Measurements from ENCODE around the gene ABHD1.
"Not testable (repeated sequence)": the region's sequence is repeated elsewhere in the genome, so short reads cannot be mapped to it uniquely, and the experiment has no call there.

The ABHD1 gene

GRCh38 chr2:27117995-27118524 is 5.6 kb upstream of the ABHD1 start:
- H3K4me3 ChIP-seq (ENCODE audit: low read depth, low read length) = peak overlapping the region; percentile 49
- no peak overlapping the region for H3K9ac ChIP-seq (ENCODE audit: low read length)
- peaks cover 63% of the 10 kb centered on the region for H3K27me3 ChIP-seq (ENCODE audit: control insufficient read depth, insufficient read depth, low read length)

GRCh38 chr2:27118525-27119329 is 4.9 kb upstream of the ABHD1 start, which contains the start of gene CGREF1:
TSS of gene CGREF1 (minus strand) at chr2:27119128. CDS start at chr2:27104366, 14,762 bp downstream.
- Histone ChIP-seq H3K36me3 (ENCODE audit: control insufficient read depth, insufficient read depth, low read length) (no peaks in the 10 kb centered on the region), H3K4me3 (ENCODE audit: low read depth, low read length) (peak within 1 kb of the TSS; percentile 49), H3K9ac (ENCODE audit: low read length) (no peak within 1 kb of the TSS), H3K27ac (ENCODE audit: low read depth, low read length) (no peak within 1 kb of the TSS), H3K9me3 (ENCODE audit: control insufficient read depth, insufficient read depth, low read depth, low read length) (no peaks in the 10 kb centered on the region), H3K4me1 (ENCODE audit: control insufficient read depth, insufficient read depth, low read length) (peaks cover 12% of the 10 kb centered on the region), H3K27me3 (ENCODE audit: control insufficient read depth, insufficient read depth, low read length) (peaks cover 70% of the 10 kb centered on the region)

More at GRCh38 chr2:27117995-27118524, 5.6 kb upstream of the ABHD1 start:
- no peak overlapping the region for H3K27ac ChIP-seq (ENCODE audit: low read depth, low read length)
- peaks cover 9% of the 10 kb centered on the region for H3K4me1 ChIP-seq (ENCODE audit: control insufficient read depth, insufficient read depth, low read length)
- no peaks in the 10 kb centered on the region for H3K9me3 ChIP-seq (ENCODE audit: control insufficient read depth, insufficient read depth, low read depth, low read length)
- no peaks in the 10 kb centered on the region for H3K36me3 ChIP-seq (ENCODE audit: control insufficient read depth, insufficient read depth, low read length)

GRCh38 chr2:27119330-27119670 is 4.3 kb upstream of the ABHD1 start:
- not testable (repeated sequence) for H3K27ac ChIP-seq (ENCODE audit: low read depth, low read length); H3K9ac ChIP-seq (ENCODE audit: low read length); H3K9me3 ChIP-seq (ENCODE audit: control insufficient read depth, insufficient read depth, low read depth, low read length); H3K36me3 ChIP-seq (ENCODE audit: control insufficient read depth, insufficient read depth, low read length)
- peak overlapping the region; percentile 49 for H3K4me3 ChIP-seq (ENCODE audit: low read depth, low read length)
- peaks cover 76% of the 10 kb centered on the region for H3K27me3 ChIP-seq (ENCODE audit: control insufficient read depth, insufficient read depth, low read length)
- peaks cover 17% of the 10 kb centered on the region for H3K4me1 ChIP-seq (ENCODE audit: control insufficient read depth, insufficient read depth, low read length)

- H3K27me3 ChIP-seq (ENCODE audit: control insufficient read depth, insufficient read depth, low read length) = peaks cover 78% of the 10 kb centered on the region
- peaks cover 17% of the 10 kb centered on the region for H3K4me1 ChIP-seq (ENCODE audit: control insufficient read depth, insufficient read depth, low read length)
These were observed 1.7 kb upstream of the ABHD1 start for GRCh38 chr2:27121906-27122305.

GRCh38 chr2:27122791-27123190 is 824 bp upstream of the ABHD1 start:
- Histone ChIP-seq H3K9ac (ENCODE audit: low read length) (no peak overlapping the region), H3K4me3 (ENCODE audit: low read depth, low read length) (peak overlapping the region; percentile 70; the same call in 1 of the 2 replicates), H3K4me1 (ENCODE audit: control insufficient read depth, insufficient read depth, low read length) (peaks cover 17% of the 10 kb centered on the region), H3K9me3 (ENCODE audit: control insufficient read depth, insufficient read depth, low read depth, low read length) (no peaks in the 10 kb centered on the region), H3K36me3 (ENCODE audit: control insufficient read depth, insufficient read depth, low read length) (no peaks in the 10 kb centered on the region), H3K27me3 (ENCODE audit: control insufficient read depth, insufficient read depth, low read length) (peaks cover 69% of the 10 kb centered on the region), H3K27ac (ENCODE audit: low read depth, low read length) (no peak overlapping the region)

More at GRCh38 chr2:27121906-27122305, 1.7 kb upstream of the ABHD1 start:
- Histone ChIP-seq H3K36me3 (ENCODE audit: control insufficient read depth, insufficient read depth, low read length) (no peaks in the 10 kb centered on the region), H3K4me3 (ENCODE audit: low read depth, low read length) (no peak overlapping the region), H3K27ac (ENCODE audit: low read depth, low read length) (no peak overlapping the region), H3K9ac (ENCODE audit: low read length) (no peak overlapping the region), H3K9me3 (ENCODE audit: control insufficient read depth, insufficient read depth, low read depth, low read length) (no peaks in the 10 kb centered on the region)

- no peak overlapping the region for H3K4me3 ChIP-seq (ENCODE audit: low read depth, low read length)
- no peak overlapping the region for H3K27ac ChIP-seq (ENCODE audit: low read depth, low read length)
- H3K27me3 ChIP-seq (ENCODE audit: control insufficient read depth, insufficient read depth, low read length) = peaks cover 46% of the 10 kb centered on the region
- H3K36me3 ChIP-seq (ENCODE audit: control insufficient read depth, insufficient read depth, low read length) = peaks cover 8% of the 10 kb centered on the region
- H3K9me3 ChIP-seq (ENCODE audit: control insufficient read depth, insufficient read depth, low read depth, low read length) = no peaks in the 10 kb centered on the region
- no peak overlapping the region for H3K9ac ChIP-seq (ENCODE audit: low read length)
- peaks cover 9% of the 10 kb centered on the region for H3K4me1 ChIP-seq (ENCODE audit: control insufficient read depth, insufficient read depth, low read length)
These were observed 1.5 kb downstream of the ABHD1 start for GRCh38 chr2:27125104-27125503.

GRCh38 chr2:27126252-27126710 is 2.7 kb downstream of the ABHD1 start:
- H3K9ac ChIP-seq (ENCODE audit: low read length) = no peak overlapping the region
- H3K27me3 ChIP-seq (ENCODE audit: control insufficient read depth, insufficient read depth, low read length) = peaks cover 34% of the 10 kb centered on the region
- no peak overlapping the region for H3K4me3 ChIP-seq (ENCODE audit: low read depth, low read length)
- no peaks in the 10 kb centered on the region for H3K9me3 ChIP-seq (ENCODE audit: control insufficient read depth, insufficient read depth, low read depth, low read length)
- H3K36me3 ChIP-seq (ENCODE audit: control insufficient read depth, insufficient read depth, low read length) = peaks cover 20% of the 10 kb centered on the region
- H3K4me1 ChIP-seq (ENCODE audit: control insufficient read depth, insufficient read depth, low read length) = peaks cover 9% of the 10 kb centered on the region
- H3K27ac ChIP-seq (ENCODE audit: low read depth, low read length) = no peak overlapping the region

GRCh38 chr2:27127883-27128667 is 4.5 kb downstream of the ABHD1 start:
- Histone ChIP-seq H3K4me3 (ENCODE audit: low read depth, low read length) (no peak overlapping the region), H3K27ac (ENCODE audit: low read depth, low read length) (no peak overlapping the region), H3K4me1 (ENCODE audit: control insufficient read depth, insufficient read depth, low read length) (peaks cover 8% of the 10 kb centered on the region), H3K36me3 (ENCODE audit: control insufficient read depth, insufficient read depth, low read length) (peaks cover 37% of the 10 kb centered on the region), H3K9me3 (ENCODE audit: control insufficient read depth, insufficient read depth, low read depth, low read length) (no peaks in the 10 kb centered on the region), H3K9ac (ENCODE audit: low read length) (no peak overlapping the region), H3K27me3 (ENCODE audit: control insufficient read depth, insufficient read depth, low read length) (peaks cover 16% of the 10 kb centered on the region)

- H3K36me3 ChIP-seq (ENCODE audit: control insufficient read depth, insufficient read depth, low read length) = peaks cover 37% of the 10 kb centered on the region
- H3K4me3 ChIP-seq (ENCODE audit: low read depth, low read length) = no peak overlapping the region
- H3K9ac ChIP-seq (ENCODE audit: low read length) = no peak overlapping the region
- no peak overlapping the region for H3K27ac ChIP-seq (ENCODE audit: low read depth, low read length)
- peaks cover 7% of the 10 kb centered on the region for H3K27me3 ChIP-seq (ENCODE audit: control insufficient read depth, insufficient read depth, low read length)
- peaks cover 9% of the 10 kb centered on the region for H3K4me1 ChIP-seq (ENCODE audit: control insufficient read depth, insufficient read depth, low read length)
- no peaks in the 10 kb centered on the region for H3K9me3 ChIP-seq (ENCODE audit: control insufficient read depth, insufficient read depth, low read depth, low read length)
These were observed 5.3 kb downstream of the ABHD1 start for GRCh38 chr2:27128668-27129571.

- Histone ChIP-seq H3K36me3 (ENCODE audit: control insufficient read depth, insufficient read depth, low read length) (peaks cover 37% of the 10 kb centered on the region), H3K9me3 (ENCODE audit: control insufficient read depth, insufficient read depth, low read depth, low read length) (no peaks in the 10 kb centered on the region), H3K4me3 (ENCODE audit: low read depth, low read length) (no peak overlapping the region), H3K4me1 (ENCODE audit: control insufficient read depth, insufficient read depth, low read length) (peaks cover 6% of the 10 kb centered on the region; the same call in 1 of the 2 replicates), H3K27ac (ENCODE audit: low read depth, low read length) (no peak overlapping the region), H3K9ac (ENCODE audit: low read length) (no peak overlapping the region), H3K27me3 (ENCODE audit: control insufficient read depth, insufficient read depth, low read length) (no peaks in the 10 kb centered on the region)
These were observed 6.8 kb downstream of the ABHD1 start for GRCh38 chr2:27130396-27130795.
